Stimulated activated CD8-positive, alpha-beta memory T cell treated with anti-CD3 and anti-CD28 coated beads, Interleukin-15, amount 100 ng/mL, for 48 hours (primary cell): ENCODE data around the gene MRTFA.
"Not testable (repeated sequence)": the region's sequence is repeated elsewhere in the genome, so short reads cannot be mapped to it uniquely, and the experiment has no call there.

Experiments
- DNase-seq, 2 donors: peaks; one replicate each; pipeline ENCODE4 v3.0.0-alpha.2; 2020; ENCODE audit warnings: low read depth in 2 of 2

Gene MRTFA

GRCh38 chr22:40394607-40395006 lies 241.9 kb downstream of the MRTFA start:
- DNase-seq, result no peak

- no peak for DNase-seq
Observed at GRCh38 chr22:40392618-40393017, 243.9 kb downstream of the MRTFA start.

GRCh38 chr22:40391417-40391816 lies 245.1 kb downstream of the MRTFA start:
- DNase-seq, result no peak

- no peak for DNase-seq
Observed at GRCh38 chr22:40388231-40388630, 248.3 kb downstream of the MRTFA start.

- DNase-seq, result no peak
Observed at GRCh38 chr22:40387746-40388145, 248.8 kb downstream of the MRTFA start.

GRCh38 chr22:40385036-40385782 lies 251.3 kb downstream of the MRTFA start:
- DNase-seq, result no peak

- DNase-seq, result no peak
Observed at GRCh38 chr22:40383905-40384304, 252.6 kb downstream of the MRTFA start.

GRCh38 chr22:40381461-40381860 lies 255.1 kb downstream of the MRTFA start:
- no peak for DNase-seq

- not testable (repeated sequence) for DNase-seq
Observed at GRCh38 chr22:40378448-40378847, 258.1 kb downstream of the MRTFA start.

GRCh38 chr22:40377931-40378330 lies 258.6 kb downstream of the MRTFA start:
- DNase-seq, result no peak

- no peak for DNase-seq
Observed at GRCh38 chr22:40376149-40376548, 260.4 kb downstream of the MRTFA start.

- no peak for DNase-seq
Observed at GRCh38 chr22:40374567-40374966, 262.0 kb downstream of the MRTFA start.

GRCh38 chr22:40368836-40369235 lies 267.7 kb downstream of the MRTFA start:
- no peak for DNase-seq

GRCh38 chr22:40368016-40368415 lies 268.5 kb downstream of the MRTFA start:
- DNase-seq, result no peak

- no peak for DNase-seq
Observed at GRCh38 chr22:40367342-40367741, 269.2 kb downstream of the MRTFA start.

- no peak for DNase-seq
Observed at GRCh38 chr22:40366068-40366467, 270.5 kb downstream of the MRTFA start.

- DNase-seq, result no peak
Observed at GRCh38 chr22:40364431-40364830, 272.1 kb downstream of the MRTFA start.

GRCh38 chr22:40363059-40363458 lies 273.5 kb downstream of the MRTFA start:
- DNase-seq, result no peak

- no peak for DNase-seq
Observed at GRCh38 chr22:40361100-40361499, 275.4 kb downstream of the MRTFA start.
